H9 (cell line): Measurements from ENCODE around the gene BARD1. TPM values are rescaled to one million over a fixed set of nuclear protein-coding genes. Genes with fewer than 3 reads are reported as not detected.

Experiments used
- DNase-seq: peaks from one replicate; pipeline ENCODE4 v3.0.0-alpha.2; 2017
- H2AFZ ChIP-seq: one replicate; pipeline ENCODE4 v1.6.1; 2013; ENCODE audit warnings: mild to moderate bottlenecking, low read length, control low read depth, moderate library complexity
- H2AK5ac ChIP-seq: 2 replicates; pipeline ENCODE4 v1.6.1; 2013; ENCODE audit warnings: low read length, control low read depth, mixed read lengths; ENCODE audit not compliant: insufficient read length
- H2BK120ac ChIP-seq: one replicate; pipeline ENCODE4 v1.6.1; 2013; ENCODE audit warnings: low read depth, mild to moderate bottlenecking, low read length, control low read depth, inconsistent platforms; ENCODE audit not compliant: poor library complexity, severe bottlenecking
- H2BK12ac ChIP-seq: 2 replicates; pipeline ENCODE4 v1.6.1; 2013; ENCODE audit warnings: low read length, control low read depth, mixed read lengths, low read depth; ENCODE audit not compliant: insufficient read length
- H2BK15ac ChIP-seq: 2 replicates; pipeline ENCODE4 v1.6.1; 2013; ENCODE audit warnings: low read depth, low read length, control low read depth
- H2BK20ac ChIP-seq: one replicate; pipeline ENCODE4 v1.6.1; 2013; ENCODE audit warnings: low read depth, mild to moderate bottlenecking, low read length, control low read depth, inconsistent platforms; ENCODE audit not compliant: poor library complexity, severe bottlenecking
- H2BK5ac ChIP-seq: 2 replicates; pipeline ENCODE4 v1.6.1; 2013; ENCODE audit warnings: low read length, control low read depth, mixed read lengths; ENCODE audit not compliant: insufficient read length
- H3K14ac ChIP-seq: 2 replicates; pipeline ENCODE4 v1.6.1; 2013; ENCODE audit warnings: low read length, control low read depth; ENCODE audit not compliant: insufficient read depth
- H3K18ac ChIP-seq: 2 replicates; pipeline ENCODE4 v1.6.1; 2013; ENCODE audit warnings: low read depth, mild to moderate bottlenecking, mixed read lengths, low read length, control low read depth; ENCODE audit not compliant: insufficient read length
- H3K23ac ChIP-seq: 2 replicates; pipeline ENCODE4 v1.6.1; 2013; ENCODE audit warnings: low read length, control low read depth, mixed read lengths, low read depth; ENCODE audit not compliant: insufficient read length
- H3K23me2 ChIP-seq: 2 replicates; pipeline ENCODE4 v1.6.1; 2013; ENCODE audit warnings: low read depth, mild to moderate bottlenecking, mixed read lengths, low read length, control low read depth; ENCODE audit not compliant: insufficient read length, poor library complexity, severe bottlenecking
- H3K27ac ChIP-seq: 2 replicates; pipeline ENCODE4 v1.5.1; 2013; ENCODE audit warnings: low read length, control low read depth, mixed read lengths, low read depth; ENCODE audit not compliant: insufficient read length
- H3K27me3 ChIP-seq: 2 replicates; pipeline ENCODE4 v1.6.1; 2013; ENCODE audit warnings: low read length, control low read depth, inconsistent platforms; ENCODE audit not compliant: insufficient read depth
- H3K4ac ChIP-seq: 2 replicates; pipeline ENCODE4 v1.6.1; 2013; ENCODE audit warnings: low read depth, mild to moderate bottlenecking, control low read depth, inconsistent platforms, low read length, moderate library complexity
- H3K4me1 ChIP-seq: 2 replicates; pipeline ENCODE4 v1.6.1; 2013; ENCODE audit warnings: low read length, control low read depth, inconsistent platforms; ENCODE audit not compliant: insufficient read depth
- H3K4me2 ChIP-seq: 2 replicates; pipeline ENCODE4 v1.6.1; 2013; ENCODE audit warnings: low read length, control low read depth, mixed read lengths; ENCODE audit not compliant: insufficient read length, insufficient read depth
- H3K56ac ChIP-seq: 2 replicates; pipeline ENCODE4 v1.6.1; 2013; ENCODE audit warnings: low read depth, mild to moderate bottlenecking, mixed read lengths, low read length, control low read depth; ENCODE audit not compliant: insufficient read length
- H3K79me1 ChIP-seq: 2 replicates; pipeline ENCODE4 v1.6.1; 2013; ENCODE audit warnings: low read depth, mild to moderate bottlenecking, moderate library complexity, low read length, control low read depth, inconsistent platforms; ENCODE audit not compliant: insufficient read depth, poor library complexity, severe bottlenecking
- H3K79me2 ChIP-seq: 2 replicates; pipeline ENCODE4 v1.6.1; 2013; ENCODE audit warnings: low read length, control low read depth, inconsistent platforms; ENCODE audit not compliant: insufficient read depth
- H3K9ac ChIP-seq: 2 replicates; pipeline ENCODE4 v1.6.1; 2013; ENCODE audit warnings: low read length, control low read depth, mixed read lengths; ENCODE audit not compliant: insufficient read length; ENCODE audit errors: extremely low read depth
- H3K9me3 ChIP-seq: one replicate; pipeline ENCODE4 v1.6.1; 2013; ENCODE audit warnings: low read depth, low read length, inconsistent platforms; ENCODE audit not compliant: control insufficient read depth
- H3T11ph ChIP-seq: one replicate; pipeline ENCODE4 v1.6.1; 2013; ENCODE audit warnings: mild to moderate bottlenecking, low read length, control low read depth, inconsistent platforms
- H4K20me1 ChIP-seq: one replicate; pipeline ENCODE4 v1.6.1; 2013; ENCODE audit not compliant: control insufficient read depth, insufficient read length, insufficient read depth
- H4K5ac ChIP-seq: 2 replicates; pipeline ENCODE4 v1.6.1; 2013; ENCODE audit warnings: low read depth, mild to moderate bottlenecking, mixed read lengths, low read length, control low read depth; ENCODE audit not compliant: insufficient read length
- H4K8ac ChIP-seq: replicated peaks from 2 replicates; pipeline ENCODE4 v1.6.1; 2013; ENCODE audit warnings: low read length, control low read depth, mixed read lengths, low read depth; ENCODE audit not compliant: insufficient read length
- H4K91ac ChIP-seq: 2 replicates; pipeline ENCODE4 v1.6.1; 2013; ENCODE audit warnings: low read depth, mild to moderate bottlenecking, moderate library complexity, mixed read lengths, low read length, control low read depth; ENCODE audit not compliant: insufficient read length
- H3K27ac Mint-ChIP-seq, 3 experiments: 2 replicates in 2 of 3; 3 replicates in 1 of 3; pipeline ENCODE4 v1.8.0; 2020 to 2021; ENCODE audit warnings: mixed read lengths in 3 of 3, mild to moderate bottlenecking in 1 of 3, moderate library complexity in 1 of 3
- H3K27me3 Mint-ChIP-seq: 2 replicates; pipeline ENCODE4 v1.8.0; 2021; ENCODE audit warnings: low read depth, mild to moderate bottlenecking, moderate library complexity, mixed read lengths
- H3K36me3 Mint-ChIP-seq, 3 experiments: 2 replicates in 2 of 3; 3 replicates in 1 of 3; pipeline ENCODE4 v1.8.0; 2020 to 2021; ENCODE audit warnings: low read depth in 3 of 3, mixed read lengths in 3 of 3; ENCODE audit not compliant: insufficient read depth in 1 of 3
- H3K4me1 Mint-ChIP-seq, 2 experiments: 2 replicates each; pipeline ENCODE4 v1.8.0; 2020; ENCODE audit warnings: mixed read lengths in 2 of 2
- H3K4me3 Mint-ChIP-seq, 2 experiments: 2 replicates in 1 of 2; 3 replicates in 1 of 2; pipeline ENCODE4 v1.8.0; 2020 to 2021; ENCODE audit warnings: mild to moderate bottlenecking in 2 of 2, mixed read lengths in 2 of 2, moderate library complexity in 1 of 2
- H3K9me3 Mint-ChIP-seq, 2 experiments: 2 replicates in 1 of 2; 3 replicates in 1 of 2; pipeline ENCODE4 v1.8.0; 2020; ENCODE audit warnings: mild to moderate bottlenecking in 2 of 2, mixed read lengths in 2 of 2, moderate library complexity in 1 of 2
- CTCF ChIP-seq: fragments of 200-600 bp; sonication (generic); conservative IDR thresholded peaks from 3 replicates; pipeline ENCODE4 v1.8.0; 2021; ENCODE audit warnings: antibody characterized with exemption, mild to moderate bottlenecking
- total RNA-seq: library from RNA; stranded (reverse); gene quantifications from 2 replicates; pipeline ENCODE4 v1.2.1, GENCODE V29; 2021

The BARD1 gene
- total RNA-seq, 1 experiment from 2014 or later, result 30.6 TPM

GRCh38 chr2:214774108-214774507, 35.4 kb downstream of the BARD1 start:
- H3K27ac ChIP-seq, result no peak overlapping the region
- H3K23me2 ChIP-seq, result no peaks in the 10 kb centered on the region
- no peaks in the 10 kb centered on the region for H3K27me3 ChIP-seq
- H3K4me2 ChIP-seq, result no peak overlapping the region
- no peak overlapping the region for H4K91ac ChIP-seq
- no peak overlapping the region for H3K18ac ChIP-seq
- H3K36me3 Mint-ChIP-seq, result peaks cover 34 to 40% (median 36%) of the 10 kb centered on the region in 3 experiments
- no peak overlapping the region for H4K5ac ChIP-seq
- H3K4me1 ChIP-seq, result no peaks in the 10 kb centered on the region
- no peak overlapping the region for H2BK20ac ChIP-seq
- no peak overlapping the region for H2AFZ ChIP-seq
- no peak overlapping the region for H3K9ac ChIP-seq
- no peak overlapping the region for H3K56ac ChIP-seq
- no peaks in the 10 kb centered on the region for H4K20me1 ChIP-seq
- no peak for TF ChIP-seq CTCF
- H2BK120ac ChIP-seq, result no peak overlapping the region
- H3T11ph ChIP-seq, result no peak overlapping the region
- no peak overlapping the region for H2BK12ac ChIP-seq
- no peaks in the 10 kb centered on the region for H3K9me3 ChIP-seq
- no peak overlapping the region for H2BK5ac ChIP-seq
- no peak overlapping the region for H3K14ac ChIP-seq
- DNase-seq, result no peak
- H3K23ac ChIP-seq, result no peak overlapping the region
- H3K4me1 Mint-ChIP-seq, result peaks cover 0 to 2% of the 10 kb centered on the region in 2 experiments; a peak in 1 of 4 replicates
- no peak overlapping the region for H2AK5ac ChIP-seq
- H3K27ac Mint-ChIP-seq, result no peak overlapping the region
- H3K27me3 Mint-ChIP-seq, result no peaks in the 10 kb centered on the region
- H4K8ac ChIP-seq, result no peak overlapping the region
- H3K79me2 ChIP-seq, result no peaks in the 10 kb centered on the region
- no peak overlapping the region for H3K4me3 Mint-ChIP-seq
- H3K4ac ChIP-seq, result no peak overlapping the region
- no peak overlapping the region for H2BK15ac ChIP-seq
- no peaks in the 10 kb centered on the region for H3K79me1 ChIP-seq
- no peaks in the 10 kb centered on the region; a peak in 1 of 5 replicates for H3K9me3 Mint-ChIP-seq
